ENCODE results near the gene DOCK11.

Gene DOCK11

GRCh38 chrX:118493653-118494297 is 1.8 kb upstream of the DOCK11 start:
- no peaks in the 10 kb centered on the region for H3K27me3 ChIP-seq (ENCODE audit: low read depth)
- no peak for DNase-seq (ENCODE audit: low spot score in 2 of 2)
- H3K36me3 ChIP-seq (replicated peaks) = no peaks in the 10 kb centered on the region
- H3K9me3 ChIP-seq = no peaks in the 10 kb centered on the region
- in situ Hi-C loops (cut with MboI; ENCODE audit: low sequenced_read_pairs) = no loop called here
- peaks cover 17% of the 10 kb centered on the region for H3K4me1 ChIP-seq
- no peak overlapping the region for H3K4me3 ChIP-seq

DNA sequence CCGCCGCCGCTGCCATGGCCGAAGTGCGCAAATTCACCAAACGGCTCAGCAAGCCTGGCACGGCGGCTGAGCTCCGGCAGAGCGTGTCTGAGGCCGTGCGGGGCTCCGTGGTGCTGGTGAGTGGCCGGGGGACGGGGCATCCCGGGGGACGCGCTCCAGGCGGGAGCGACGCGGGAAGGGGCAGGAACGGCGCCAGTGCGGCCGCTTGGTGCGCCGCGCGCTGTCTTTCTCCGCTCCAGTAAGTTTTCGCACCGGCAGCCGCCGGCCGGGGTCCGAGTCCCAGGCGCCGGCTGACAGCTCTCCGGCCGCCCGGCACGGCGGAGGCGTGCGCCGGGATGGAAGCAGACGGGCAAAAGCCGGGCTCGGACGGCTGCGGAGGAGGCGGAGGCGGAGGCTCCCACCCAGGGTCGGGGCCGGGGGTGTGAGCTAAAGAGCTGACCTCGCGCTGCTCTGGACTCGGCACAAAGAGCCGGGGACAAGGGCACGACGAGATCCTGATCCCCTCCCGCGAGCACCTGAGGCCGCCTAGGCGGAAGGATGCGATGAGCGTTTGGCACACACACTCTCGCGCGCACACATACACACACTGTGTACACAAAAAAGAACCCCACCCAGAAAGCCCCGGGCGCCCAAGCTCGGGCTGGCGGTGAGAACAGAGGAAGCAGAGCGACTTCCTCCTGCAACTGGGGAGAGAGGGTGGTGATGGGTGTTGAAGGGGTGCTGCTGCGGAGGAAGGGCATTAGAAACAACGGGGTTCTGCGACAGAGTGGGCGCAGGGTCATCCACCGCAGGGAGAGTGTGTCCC is 545 bp downstream of the DOCK11 start:
- in situ Hi-C loops (cut with MboI; ENCODE audit: low sequenced_read_pairs) = no loop called here
- DNase-seq (ENCODE audit: low spot score in 2 of 2) = peak; percentile 58 to 73

GRCh38 chrX:118496763-118497079 is 1.1 kb downstream of the DOCK11 start:
- peak overlapping the region; percentile 61 for H3K4me3 ChIP-seq
- H3K9me3 ChIP-seq = no peaks in the 10 kb centered on the region
- no peaks in the 10 kb centered on the region for H3K27me3 ChIP-seq (ENCODE audit: low read depth)
- peak in 1 of 2 experiments; percentile 41 for DNase-seq (ENCODE audit: low spot score in 2 of 2)
- H3K4me1 ChIP-seq = peaks cover 21% of the 10 kb centered on the region
- in situ Hi-C loops (cut with MboI; ENCODE audit: low sequenced_read_pairs) = no loop called here
- H3K36me3 ChIP-seq (replicated peaks) = no peaks in the 10 kb centered on the region

More for the DNA sequence above, 545 bp downstream of the DOCK11 start:
- Histone ChIP-seq H3K4me3 (peak overlapping the region; percentile 61), H3K36me3 (replicated peaks) (no peaks in the 10 kb centered on the region), H3K9me3 (no peaks in the 10 kb centered on the region), H3K27me3 (ENCODE audit: low read depth) (no peaks in the 10 kb centered on the region), H3K4me1 (peaks cover 21% of the 10 kb centered on the region)

- Histone ChIP-seq H3K27me3 (ENCODE audit: low read depth) (no peaks in the 10 kb centered on the region), H3K4me1 (peaks cover 21% of the 10 kb centered on the region), H3K36me3 (replicated peaks) (no peaks in the 10 kb centered on the region), H3K4me3 (peak overlapping the region; percentile 61), H3K9me3 (no peaks in the 10 kb centered on the region)
- no peak for DNase-seq (ENCODE audit: low spot score in 2 of 2)
- in situ Hi-C loops (cut with MboI; ENCODE audit: low sequenced_read_pairs) = no loop called here
Observed at GRCh38 chrX:118497180-118497818, 1.7 kb downstream of the DOCK11 start.

DNA sequence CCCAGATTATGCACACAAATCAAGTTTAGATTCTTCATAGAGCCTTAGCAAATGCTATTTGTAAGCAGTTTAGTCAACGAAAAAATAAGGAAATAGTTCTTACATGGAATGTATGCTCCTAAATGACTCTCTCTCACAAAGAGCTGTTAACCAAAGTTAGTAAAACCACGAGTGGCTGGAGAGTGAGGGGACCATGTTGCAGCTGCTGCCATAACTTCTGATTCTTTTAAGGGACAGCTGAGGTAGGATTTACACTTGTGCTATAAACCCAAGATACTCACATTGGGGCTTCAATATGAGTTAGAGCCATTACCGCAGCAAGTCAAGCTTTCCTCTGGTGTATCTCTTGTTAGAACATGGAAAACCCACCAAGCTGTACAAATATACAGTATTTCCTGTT is 2.7 kb downstream of the DOCK11 start:
- H3K9me3 ChIP-seq = no peaks in the 10 kb centered on the region
- no peaks in the 10 kb centered on the region for H3K36me3 ChIP-seq (replicated peaks)
- no peaks in the 10 kb centered on the region for H3K27me3 ChIP-seq (ENCODE audit: low read depth)
- peaks cover 21% of the 10 kb centered on the region for H3K4me1 ChIP-seq
- in situ Hi-C loops (cut with MboI; ENCODE audit: low sequenced_read_pairs) = no loop called here
- no peak overlapping the region for H3K4me3 ChIP-seq
- DNase-seq (ENCODE audit: low spot score in 2 of 2) = no peak

DNA sequence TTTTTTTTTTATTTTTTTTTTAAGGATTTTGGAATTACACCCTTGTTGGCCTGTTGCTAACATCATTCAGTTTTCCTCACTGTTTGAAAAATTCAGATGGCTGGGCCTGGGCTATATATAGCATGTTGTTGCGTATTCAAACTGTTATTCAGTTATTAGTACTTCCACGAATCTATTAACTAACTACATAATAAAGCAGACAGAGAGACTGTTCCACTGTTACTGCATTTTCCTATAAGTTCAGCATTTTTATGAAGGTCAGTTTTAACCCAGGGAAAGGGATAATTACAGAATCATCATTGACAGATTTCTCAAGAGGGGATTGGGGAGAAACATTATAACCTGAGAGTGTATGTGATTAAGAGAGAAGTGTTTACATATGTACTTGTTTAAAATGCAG is 3.1 kb downstream of the DOCK11 start:
- H3K9me3 ChIP-seq = no peaks in the 10 kb centered on the region
- no peaks in the 10 kb centered on the region for H3K27me3 ChIP-seq (ENCODE audit: low read depth)
- H3K4me1 ChIP-seq = peaks cover 21% of the 10 kb centered on the region
- in situ Hi-C loops (cut with MboI; ENCODE audit: low sequenced_read_pairs) = no loop called here
- no peak for DNase-seq (ENCODE audit: low spot score in 2 of 2)
- H3K36me3 ChIP-seq (replicated peaks) = no peaks in the 10 kb centered on the region
- H3K4me3 ChIP-seq = no peak overlapping the region

GRCh38 chrX:118499295-118499694 is 3.7 kb downstream of the DOCK11 start:
- Histone ChIP-seq H3K4me3 (no peak overlapping the region), H3K4me1 (peaks cover 21% of the 10 kb centered on the region), H3K27me3 (ENCODE audit: low read depth) (no peaks in the 10 kb centered on the region), H3K9me3 (no peaks in the 10 kb centered on the region), H3K36me3 (replicated peaks) (no peaks in the 10 kb centered on the region)
- peak in 1 of 2 experiments; percentile 33 for DNase-seq (ENCODE audit: low spot score in 2 of 2)
- in situ Hi-C loops (cut with MboI; ENCODE audit: low sequenced_read_pairs) = no loop called here

- in situ Hi-C loops (cut with MboI; ENCODE audit: low sequenced_read_pairs) = no loop called here
- DNase-seq (ENCODE audit: low spot score in 2 of 2) = no peak
- Histone ChIP-seq H3K36me3 (replicated peaks) (no peaks in the 10 kb centered on the region), H3K4me3 (no peak overlapping the region), H3K27me3 (ENCODE audit: low read depth) (no peaks in the 10 kb centered on the region), H3K4me1 (peaks cover 14% of the 10 kb centered on the region), H3K9me3 (no peaks in the 10 kb centered on the region)
Observed at GRCh38 chrX:118502161-118502789, 6.7 kb downstream of the DOCK11 start.

DNA sequence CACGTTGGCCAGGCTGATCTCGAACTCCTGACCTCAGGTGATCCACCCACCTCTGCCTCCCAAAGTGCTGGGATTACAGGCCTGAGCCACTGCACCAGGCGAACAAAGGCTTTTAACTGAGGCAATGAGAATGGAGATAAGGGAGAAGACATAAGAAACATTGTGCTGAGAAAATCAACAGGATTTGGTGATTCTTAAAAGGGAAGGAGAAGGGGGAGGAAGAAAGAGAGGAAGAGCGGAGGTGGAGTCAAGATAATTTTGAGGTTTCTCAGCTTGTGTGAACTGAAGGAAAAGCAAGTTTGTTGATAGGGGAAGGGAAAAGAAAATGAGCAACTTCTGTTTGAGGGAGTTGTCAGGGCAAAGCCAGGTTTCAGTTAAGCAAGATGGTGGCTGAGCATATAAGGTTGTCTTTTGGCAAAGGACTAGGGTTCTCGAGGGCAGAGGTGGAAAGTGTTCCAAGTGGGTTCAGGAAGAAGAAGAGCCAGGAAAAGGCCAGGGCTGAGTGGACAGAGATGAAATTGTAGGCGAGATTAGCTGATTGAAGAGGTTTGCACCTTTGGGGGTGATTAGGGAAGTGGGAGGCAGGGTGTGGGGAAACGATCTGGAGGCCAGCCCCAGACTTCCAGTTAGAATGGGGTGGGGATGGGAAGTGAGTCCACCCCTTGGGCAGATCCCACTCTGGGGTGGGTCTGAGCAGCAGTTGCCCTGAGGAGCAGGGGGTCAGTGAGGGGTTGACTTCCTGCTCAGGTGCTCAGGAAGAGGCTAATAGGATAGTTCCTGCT is 7.8 kb downstream of the DOCK11 start:
- DNase-seq (ENCODE audit: low spot score in 2 of 2) = no peak
- Histone ChIP-seq H3K4me1 (peaks cover 5% of the 10 kb centered on the region), H3K36me3 (replicated peaks) (no peaks in the 10 kb centered on the region), H3K9me3 (no peaks in the 10 kb centered on the region), H3K4me3 (no peak overlapping the region), H3K27me3 (ENCODE audit: low read depth) (no peaks in the 10 kb centered on the region)
- in situ Hi-C loops (cut with MboI; ENCODE audit: low sequenced_read_pairs) = no loop called here

DNA sequence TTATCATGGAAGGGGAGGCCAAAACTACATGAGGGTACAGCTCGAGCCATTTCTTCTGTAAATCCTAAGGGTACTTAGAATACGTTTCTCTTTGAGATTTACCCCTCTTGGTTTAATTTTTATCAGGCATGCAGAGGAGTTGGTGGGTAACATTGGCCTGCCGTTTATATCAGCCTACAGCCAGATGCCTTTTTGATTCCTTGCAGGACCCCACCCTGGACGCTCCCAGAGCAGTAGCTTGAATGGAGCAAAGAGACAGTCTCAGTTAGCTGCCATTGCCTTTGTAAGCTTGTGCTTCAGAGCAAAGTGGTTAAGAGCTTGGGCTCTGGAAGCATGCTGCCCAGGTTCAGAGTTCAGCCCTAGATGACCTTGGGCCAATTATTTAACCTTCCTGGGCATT is 9.0 kb downstream of the DOCK11 start:
- no peak for DNase-seq (ENCODE audit: low spot score in 2 of 2)
- Histone ChIP-seq H3K36me3 (replicated peaks) (no peaks in the 10 kb centered on the region), H3K4me1 (peaks cover 1% of the 10 kb centered on the region; the same call in 1 of the 2 replicates), H3K4me3 (no peak overlapping the region), H3K27me3 (ENCODE audit: low read depth) (no peaks in the 10 kb centered on the region), H3K9me3 (no peaks in the 10 kb centered on the region)
- in situ Hi-C loops (cut with MboI; ENCODE audit: low sequenced_read_pairs) = no loop called here

GRCh38 chrX:118506805-118507480 is 11.3 kb downstream of the DOCK11 start:
- no peak for DNase-seq (ENCODE audit: low spot score in 2 of 2)
- Histone ChIP-seq H3K9me3 (no peaks in the 10 kb centered on the region), H3K4me1 (no peaks in the 10 kb centered on the region; the same call in 1 of the 2 replicates), H3K36me3 (replicated peaks) (no peaks in the 10 kb centered on the region), H3K27me3 (ENCODE audit: low read depth) (no peaks in the 10 kb centered on the region), H3K4me3 (no peak overlapping the region)
- in situ Hi-C loops (cut with MboI; ENCODE audit: low sequenced_read_pairs) = no loop called here

DNA sequence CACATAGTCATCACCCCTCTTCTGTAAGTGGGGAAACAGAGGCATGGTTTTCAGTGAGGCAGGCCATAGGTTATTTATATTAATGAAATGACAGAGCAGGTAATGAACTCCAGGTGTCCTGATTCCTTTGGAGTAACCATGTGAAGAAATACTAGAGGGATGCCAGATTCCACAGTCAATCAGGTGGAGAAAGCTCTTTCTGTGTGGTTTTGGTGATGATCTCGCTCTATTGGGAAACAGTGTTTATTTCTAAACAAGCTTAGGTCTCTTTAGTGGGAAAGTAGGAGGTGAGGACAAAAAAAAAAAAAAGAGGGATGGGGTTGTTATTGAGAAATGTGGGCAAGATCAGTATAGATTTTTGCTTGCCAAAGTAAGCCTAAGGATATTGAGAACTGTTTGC is 12.2 kb downstream of the DOCK11 start:
- H3K4me1 ChIP-seq = no peaks in the 10 kb centered on the region; the same call in 1 of the 2 replicates
- H3K9me3 ChIP-seq = no peaks in the 10 kb centered on the region
- no peak for DNase-seq (ENCODE audit: low spot score in 2 of 2)
- in situ Hi-C loops (cut with MboI; ENCODE audit: low sequenced_read_pairs) = no loop called here
- H3K36me3 ChIP-seq (replicated peaks) = no peaks in the 10 kb centered on the region
- no peak overlapping the region for H3K4me3 ChIP-seq
- no peaks in the 10 kb centered on the region for H3K27me3 ChIP-seq (ENCODE audit: low read depth)

DNA sequence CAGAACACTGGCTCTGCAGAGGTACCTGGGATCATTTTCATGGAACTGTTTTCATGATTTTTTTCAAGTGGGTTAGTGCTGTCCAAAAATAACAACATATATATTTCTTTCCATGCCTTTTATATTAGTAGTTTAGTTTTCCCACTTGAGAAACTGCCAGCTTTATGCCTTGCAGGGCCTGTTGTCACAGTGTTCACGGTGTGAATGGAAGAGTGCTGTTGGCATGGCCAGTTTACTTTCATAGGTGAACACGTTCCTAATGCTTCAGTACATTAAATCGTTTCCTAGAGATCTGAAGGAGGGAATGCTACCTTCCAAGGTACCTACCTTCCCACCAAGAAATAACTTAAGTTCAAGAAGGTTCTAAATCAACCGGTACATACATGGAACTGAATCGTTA is 12.6 kb downstream of the DOCK11 start:
- no peak overlapping the region for H3K4me3 ChIP-seq
- H3K9me3 ChIP-seq = no peaks in the 10 kb centered on the region
- H3K4me1 ChIP-seq = no peaks in the 10 kb centered on the region; the same call in 1 of the 2 replicates
- in situ Hi-C loops (cut with MboI; ENCODE audit: low sequenced_read_pairs) = no loop called here
- no peak for DNase-seq (ENCODE audit: low spot score in 2 of 2)
- H3K27me3 ChIP-seq (ENCODE audit: low read depth) = no peaks in the 10 kb centered on the region
- no peaks in the 10 kb centered on the region for H3K36me3 ChIP-seq (replicated peaks)
